Bronchial epithelial cell (primary cell): ENCODE measurements around the gene MRTFA. TPM values are rescaled to one million over a fixed set of nuclear protein-coding genes. Genes with fewer than 3 reads are reported as not detected.

Experiments used
- DNase-seq: peaks from one replicate; pipeline ENCODE4 v3.0.0-alpha.2; 2010; ENCODE audit warnings: low read depth
- FAIRE-seq: peaks from 2 replicates; lab custom pipeline; 2011; peaks lifted over from hg19 to GRCh38; lab: Jason Lieb, UNC
- H3K27me3 ChIP-seq: 2 replicates; pipeline ENCODE4 v1.5.1; 2011; ENCODE audit warnings: low read length; ENCODE audit not compliant: control insufficient read depth, insufficient read depth
- H3K36me3 ChIP-seq: 2 replicates; pipeline ENCODE4 v1.5.1; 2011; ENCODE audit warnings: low read length; ENCODE audit not compliant: control insufficient read depth, insufficient read depth
- H3K4me3 ChIP-seq: 2 replicates; pipeline ENCODE4 v1.5.1; 2011; ENCODE audit warnings: mild to moderate bottlenecking, low read depth, low read length, control low read depth
- total RNA-seq: library from RNA; depleted of rRNA; stranded (reverse); fragments of >200 nt; gene quantifications from 2 replicates; pipeline ENCODE4 v1.2.1, GENCODE V29; 2014
- TF ChIP-seq, protein P1 (sequence below): IDR thresholded peaks from 2 replicates; pipeline ENCODE4 v1.5.1; 2011; ENCODE audit warnings: mild to moderate bottlenecking, moderate library complexity, low read length, control low read depth, inconsistent platforms; ENCODE audit not compliant: insufficient read depth, severe bottlenecking

MRTFA gene
- total RNA-seq, 1 donor from 2014 or later: 25.3 TPM

DNA sequence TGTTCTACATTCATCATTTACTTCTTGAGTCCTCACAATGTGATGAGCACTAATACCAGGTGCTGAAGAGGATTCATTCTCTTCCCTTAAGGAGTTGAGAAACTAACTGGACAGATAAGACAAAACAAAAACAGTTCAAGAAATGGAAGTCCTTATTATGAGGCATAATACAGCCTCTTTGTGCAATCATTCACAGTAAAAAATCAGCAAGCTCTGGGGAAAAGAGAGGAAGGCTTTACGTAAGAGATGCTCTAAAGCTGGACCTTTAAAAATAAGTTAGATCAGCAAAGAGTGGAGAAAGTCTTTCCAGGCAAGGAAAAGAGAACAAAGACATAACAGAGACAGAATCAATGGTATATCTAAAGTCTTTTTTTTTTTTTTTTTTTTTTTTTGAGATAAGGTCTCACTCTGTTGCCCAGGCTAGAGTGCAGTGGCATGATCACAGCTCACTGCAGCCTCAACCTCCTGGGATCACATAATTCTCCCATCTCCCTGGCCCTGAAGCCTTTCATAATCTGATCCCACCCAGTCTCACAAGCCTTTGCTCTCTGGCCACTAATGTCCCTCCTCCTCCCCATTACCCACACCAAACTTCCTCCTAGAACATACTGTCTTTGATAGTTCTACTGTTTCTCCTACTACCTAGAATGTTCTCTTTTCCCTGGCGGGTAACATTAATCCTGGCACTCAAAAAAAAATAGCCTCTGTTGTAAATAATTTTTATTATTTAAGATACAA, 40.9 kb downstream of the MRTFA start:
- H3K27me3 ChIP-seq: no peaks in the 10 kb centered on the region
- TF ChIP-seq, protein P1, sequence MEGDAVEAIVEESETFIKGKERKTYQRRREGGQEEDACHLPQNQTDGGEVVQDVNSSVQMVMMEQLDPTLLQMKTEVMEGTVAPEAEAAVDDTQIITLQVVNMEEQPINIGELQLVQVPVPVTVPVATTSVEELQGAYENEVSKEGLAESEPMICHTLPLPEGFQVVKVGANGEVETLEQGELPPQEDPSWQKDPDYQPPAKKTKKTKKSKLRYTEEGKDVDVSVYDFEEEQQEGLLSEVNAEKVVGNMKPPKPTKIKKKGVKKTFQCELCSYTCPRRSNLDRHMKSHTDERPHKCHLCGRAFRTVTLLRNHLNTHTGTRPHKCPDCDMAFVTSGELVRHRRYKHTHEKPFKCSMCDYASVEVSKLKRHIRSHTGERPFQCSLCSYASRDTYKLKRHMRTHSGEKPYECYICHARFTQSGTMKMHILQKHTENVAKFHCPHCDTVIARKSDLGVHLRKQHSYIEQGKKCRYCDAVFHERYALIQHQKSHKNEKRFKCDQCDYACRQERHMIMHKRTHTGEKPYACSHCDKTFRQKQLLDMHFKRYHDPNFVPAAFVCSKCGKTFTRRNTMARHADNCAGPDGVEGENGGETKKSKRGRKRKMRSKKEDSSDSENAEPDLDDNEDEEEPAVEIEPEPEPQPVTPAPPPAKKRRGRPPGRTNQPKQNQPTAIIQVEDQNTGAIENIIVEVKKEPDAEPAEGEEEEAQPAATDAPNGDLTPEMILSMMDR: no peak
- H3K4me3 ChIP-seq: no peak overlapping the region
- DNase-seq: no peak
- H3K36me3 ChIP-seq: no peaks in the 10 kb centered on the region
- no peak for FAIRE-seq

DNA sequence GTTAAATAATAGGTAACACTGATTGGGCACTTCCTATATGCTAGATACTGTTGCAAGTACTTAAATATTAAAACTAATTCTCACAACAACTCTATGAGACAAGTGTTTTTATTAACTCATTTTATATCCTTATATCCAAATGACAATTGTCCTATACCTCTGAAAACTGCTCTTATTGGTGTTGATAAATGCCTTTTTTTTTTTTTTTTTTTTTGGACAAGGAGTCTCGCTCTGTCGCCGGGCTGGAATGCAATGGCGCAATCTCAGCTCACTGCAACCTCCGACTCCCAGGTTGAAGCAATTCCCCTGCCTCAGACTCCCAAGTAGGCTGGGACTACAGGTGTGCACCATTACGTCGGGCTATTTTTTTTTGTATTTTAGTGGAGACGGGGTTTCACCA, 41.6 kb downstream of the MRTFA start:
- H3K27me3 ChIP-seq: no peaks in the 10 kb centered on the region
- DNase-seq: peak; percentile 51
- TF ChIP-seq, protein P1: no peak
- H3K4me3 ChIP-seq: no peak overlapping the region
- no peaks in the 10 kb centered on the region for H3K36me3 ChIP-seq
- no peak for FAIRE-seq

DNA sequence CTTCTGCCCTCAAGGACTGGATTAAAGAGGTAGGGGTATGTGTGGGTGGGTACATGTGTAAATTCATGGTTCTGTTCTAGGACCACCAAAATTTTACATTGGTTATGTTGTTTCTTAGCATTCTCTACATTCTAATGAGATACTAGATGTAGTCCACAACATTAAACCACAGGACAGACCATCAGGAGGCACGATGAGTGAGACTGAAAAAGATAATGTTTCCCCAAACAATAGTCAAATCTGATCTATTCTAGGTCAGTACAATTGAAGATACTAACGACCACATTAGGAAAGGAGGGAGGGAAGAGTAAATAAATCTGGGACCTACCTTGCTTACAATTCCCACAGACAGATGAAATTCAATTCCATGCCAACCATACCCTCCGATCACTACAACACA, 42.2 kb downstream of the MRTFA start:
- Histone ChIP-seq H3K4me3 (no peak overlapping the region), H3K36me3 (no peaks in the 10 kb centered on the region), H3K27me3 (no peaks in the 10 kb centered on the region)
- DNase-seq: no peak
- FAIRE-seq: no peak
- TF ChIP-seq, protein P1: no peak

DNA sequence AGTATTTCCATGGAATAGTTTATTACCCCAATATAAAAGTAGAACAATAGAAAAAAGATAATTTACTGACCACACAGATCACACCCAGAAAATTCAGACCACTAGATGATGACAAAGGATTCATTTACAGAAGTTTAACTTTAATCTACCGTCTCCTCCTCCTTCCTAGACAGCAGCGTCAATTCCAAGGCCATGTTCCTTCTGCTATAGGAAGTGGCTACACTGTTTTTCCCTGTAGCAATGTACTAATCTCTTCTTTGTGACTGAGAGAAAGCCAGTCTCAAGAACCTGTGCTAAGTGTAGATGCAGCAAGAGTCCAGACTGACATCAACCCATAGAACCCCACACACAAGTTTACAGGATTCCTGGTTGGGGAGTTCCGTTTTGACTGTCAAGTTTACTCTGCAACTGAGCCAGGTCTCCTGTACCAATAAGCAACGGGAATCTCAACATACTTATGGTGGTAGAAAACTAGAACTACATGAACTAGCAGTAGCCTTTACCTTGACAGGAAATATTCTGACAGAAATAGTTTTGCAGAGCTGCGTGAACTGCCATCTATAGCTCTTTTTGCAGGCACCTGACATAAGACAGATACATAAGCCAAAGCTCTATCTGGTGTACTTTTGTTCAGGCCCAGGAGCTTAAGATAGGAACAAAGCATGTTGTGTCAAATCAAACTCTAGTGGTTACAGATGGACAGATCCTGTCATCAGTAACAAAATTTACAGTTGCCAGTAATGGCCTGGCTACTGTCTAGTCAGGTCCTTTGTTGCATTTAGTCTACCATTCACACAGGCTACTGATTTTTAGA, 42.9 kb downstream of the MRTFA start:
- DNase-seq (no peak), FAIRE-seq (no peak)
- TF ChIP-seq, protein P1: no peak
- Histone ChIP-seq H3K4me3 (no peak overlapping the region), H3K36me3 (no peaks in the 10 kb centered on the region), H3K27me3 (no peaks in the 10 kb centered on the region)

DNA sequence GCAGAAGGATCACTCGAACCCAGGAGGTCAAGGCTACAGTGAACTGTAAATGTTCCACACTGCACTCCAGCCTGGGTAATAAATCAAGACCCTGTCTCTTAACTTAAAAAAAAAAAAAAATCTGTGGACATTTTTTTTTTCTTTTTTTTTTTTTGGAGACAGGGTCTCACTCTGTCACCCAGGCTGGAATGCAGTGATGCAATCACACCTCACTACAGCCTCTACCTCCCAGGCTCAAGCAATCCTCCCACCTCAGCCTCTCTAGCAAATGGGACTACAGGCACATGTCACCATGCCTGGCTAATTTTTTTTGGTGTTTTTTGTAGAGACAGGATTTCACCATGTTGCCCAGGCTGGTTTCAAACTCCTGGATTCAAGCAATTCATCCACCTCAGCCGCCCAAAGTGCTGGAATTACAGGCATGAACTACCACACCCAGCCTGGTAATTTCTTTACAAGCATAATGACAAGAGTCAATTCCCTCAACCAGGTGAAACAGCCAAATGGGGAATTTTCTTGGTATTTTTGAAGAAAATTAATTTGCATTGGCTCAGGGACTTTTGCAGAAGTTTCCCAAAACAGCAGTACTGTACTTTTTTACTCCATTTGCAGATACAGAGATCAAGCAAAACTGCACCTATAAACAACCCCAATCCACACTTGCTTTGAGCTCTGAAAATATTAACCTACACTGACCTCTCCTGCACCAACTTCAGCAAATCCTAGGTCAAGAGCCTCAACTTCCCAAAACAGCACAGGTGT, 44.0 kb downstream of the MRTFA start:
- no peaks in the 10 kb centered on the region for H3K36me3 ChIP-seq
- FAIRE-seq (no peak), DNase-seq (no peak)
- H3K4me3 ChIP-seq: no peak overlapping the region
- no peaks in the 10 kb centered on the region for H3K27me3 ChIP-seq
- TF ChIP-seq, protein P1: no peak
